HG03196 (cell line): ENCODE results near the gene EFHC1.
"Not testable (repeated sequence)": the region's sequence is repeated elsewhere in the genome, so short reads cannot be mapped to it uniquely, and the experiment has no call there.

Source experiments
- ATAC-seq: cut with Tn5 transposase; IDR thresholded peaks from one replicate; pipeline ENCODE4 v1.9.1; 2021; ENCODE audit not compliant: unreplicated experiment

Gene EFHC1, protein sequence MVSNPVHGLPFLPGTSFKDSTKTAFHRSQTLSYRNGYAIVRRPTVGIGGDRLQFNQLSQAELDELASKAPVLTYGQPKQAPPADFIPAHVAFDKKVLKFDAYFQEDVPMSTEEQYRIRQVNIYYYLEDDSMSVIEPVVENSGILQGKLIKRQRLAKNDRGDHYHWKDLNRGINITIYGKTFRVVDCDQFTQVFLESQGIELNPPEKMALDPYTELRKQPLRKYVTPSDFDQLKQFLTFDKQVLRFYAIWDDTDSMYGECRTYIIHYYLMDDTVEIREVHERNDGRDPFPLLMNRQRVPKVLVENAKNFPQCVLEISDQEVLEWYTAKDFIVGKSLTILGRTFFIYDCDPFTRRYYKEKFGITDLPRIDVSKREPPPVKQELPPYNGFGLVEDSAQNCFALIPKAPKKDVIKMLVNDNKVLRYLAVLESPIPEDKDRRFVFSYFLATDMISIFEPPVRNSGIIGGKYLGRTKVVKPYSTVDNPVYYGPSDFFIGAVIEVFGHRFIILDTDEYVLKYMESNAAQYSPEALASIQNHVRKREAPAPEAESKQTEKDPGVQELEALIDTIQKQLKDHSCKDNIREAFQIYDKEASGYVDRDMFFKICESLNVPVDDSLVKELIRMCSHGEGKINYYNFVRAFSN

GRCh38 chr6:52419809-52420667 lies at the start of gene EFHC1:
EFHC1 (plus strand) TSS chr6:52420342; CDS start chr6:52420411, 69 bp downstream.
- ATAC-seq, result peak; percentile 95

GRCh38 chr6:52371656-52372191 lies 48.4 kb upstream of the EFHC1 start:
- ATAC-seq, result no peak

DNA sequence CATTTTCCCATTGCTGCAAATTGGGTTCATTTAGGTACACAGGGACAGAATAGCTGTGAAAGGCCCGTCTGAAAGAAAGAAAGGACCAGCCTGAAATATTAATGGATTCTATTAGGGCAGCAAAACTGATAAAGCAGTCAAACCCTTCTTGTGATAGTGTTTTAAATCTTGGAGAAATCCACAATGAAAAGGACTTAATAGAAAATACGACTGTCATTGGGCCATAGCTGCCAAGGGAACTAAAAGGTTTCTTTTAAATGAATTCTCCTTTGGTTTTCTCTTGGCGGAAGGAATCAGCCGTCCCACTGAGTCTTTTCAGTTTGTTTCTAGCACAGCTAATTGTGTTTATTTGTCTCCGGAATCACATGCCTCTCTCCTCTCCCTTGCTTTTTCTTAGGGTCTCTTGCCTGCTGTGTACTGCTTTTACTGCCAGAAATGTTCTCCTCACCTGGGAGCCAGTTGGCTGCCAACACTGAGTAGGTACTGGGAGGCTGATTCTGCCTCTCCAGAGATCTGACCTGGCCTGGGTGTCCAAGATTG lies 46.9 kb upstream of the EFHC1 start:
- no peak for ATAC-seq

GRCh38 chr6:52374247-52374646 lies 45.9 kb upstream of the EFHC1 start:
- no peak for ATAC-seq

DNA sequence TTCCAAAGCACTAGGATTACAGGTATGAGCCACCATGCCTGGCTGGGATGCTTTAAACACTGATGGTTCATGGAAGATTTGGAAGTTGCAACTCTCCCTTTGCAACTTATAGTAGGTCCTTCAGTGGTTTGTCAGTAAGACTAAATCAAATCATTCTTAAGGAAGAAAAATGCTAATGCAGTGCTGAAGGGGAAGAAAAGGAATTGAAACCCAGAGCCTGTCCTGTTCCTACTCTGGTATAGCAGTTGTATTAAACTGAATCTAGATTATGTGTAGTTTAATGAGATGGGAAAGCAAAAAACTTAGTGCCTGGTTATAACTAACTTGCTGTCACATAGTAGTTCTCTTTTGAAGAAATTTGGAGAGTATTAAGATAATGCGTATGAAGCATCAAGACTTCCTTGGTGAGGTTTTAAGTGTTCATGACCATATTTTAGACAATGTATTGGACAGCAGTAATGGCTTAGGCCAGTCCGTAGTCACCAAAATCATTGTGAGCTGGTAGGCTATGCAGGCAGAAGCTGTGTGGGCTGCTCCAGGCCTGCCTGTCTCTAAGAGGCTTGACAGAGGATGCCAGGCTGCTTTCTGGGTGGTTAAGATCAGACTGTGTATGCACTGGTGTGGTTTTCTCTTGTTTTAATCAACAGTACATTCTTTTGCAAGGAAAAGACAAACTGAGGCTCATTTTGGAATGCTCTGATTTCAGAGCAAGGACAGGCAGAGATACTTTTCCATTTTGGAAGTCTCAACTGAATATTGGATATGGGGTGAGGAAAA lies 44.2 kb upstream of the EFHC1 start:
- ATAC-seq, result no peak

DNA sequence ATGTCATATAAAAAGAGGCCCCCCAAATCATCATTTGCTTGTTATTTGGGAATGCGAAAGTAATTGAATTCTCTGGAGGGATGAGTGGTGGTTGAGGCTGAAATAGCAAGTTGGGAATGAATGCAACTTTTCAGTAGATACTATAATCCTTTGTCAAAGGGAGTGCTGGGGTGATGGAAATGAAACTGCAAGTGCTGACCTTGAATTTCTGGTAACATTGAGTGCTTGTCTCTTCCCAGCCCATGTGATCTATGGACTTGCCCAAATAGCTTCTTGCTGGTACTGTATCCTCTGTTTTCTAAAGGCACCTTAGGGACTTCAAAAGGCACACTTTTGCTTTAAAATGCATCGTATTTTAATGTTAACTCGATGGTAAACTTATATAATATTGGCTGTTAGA lies 43.4 kb upstream of the EFHC1 start:
- no peak for ATAC-seq

DNA sequence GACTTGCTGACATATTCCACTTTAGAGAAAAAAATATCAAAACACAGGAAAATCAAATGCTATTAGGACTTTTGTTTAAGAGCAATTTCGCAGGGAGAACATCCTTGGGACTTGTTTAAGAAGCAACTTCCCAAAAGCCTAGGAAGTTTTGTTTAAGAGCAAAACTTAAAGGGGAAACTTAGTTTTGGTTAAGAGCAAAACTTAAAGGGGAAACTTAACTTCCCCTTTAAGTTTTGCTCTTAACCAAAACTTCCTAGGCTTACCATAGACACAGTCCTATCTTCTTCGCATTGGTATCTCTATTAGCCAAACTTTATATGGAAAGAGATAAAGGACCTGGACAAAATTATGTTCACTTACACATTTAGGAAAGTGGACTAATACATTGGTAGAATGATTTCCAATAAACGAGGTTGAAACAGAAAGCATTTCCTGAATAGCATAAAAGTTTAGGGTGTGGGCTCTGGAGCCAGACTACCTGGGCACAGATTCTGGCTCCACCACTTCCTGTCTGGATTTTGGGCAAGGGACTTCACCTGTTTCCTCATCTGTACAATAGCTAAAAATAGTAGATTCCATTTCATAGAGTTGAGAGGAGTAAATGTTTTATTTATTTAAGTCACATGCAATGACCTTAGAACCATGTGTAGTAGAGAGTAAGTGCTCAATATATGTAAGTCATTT lies 42.5 kb upstream of the EFHC1 start:
- no peak for ATAC-seq

DNA sequence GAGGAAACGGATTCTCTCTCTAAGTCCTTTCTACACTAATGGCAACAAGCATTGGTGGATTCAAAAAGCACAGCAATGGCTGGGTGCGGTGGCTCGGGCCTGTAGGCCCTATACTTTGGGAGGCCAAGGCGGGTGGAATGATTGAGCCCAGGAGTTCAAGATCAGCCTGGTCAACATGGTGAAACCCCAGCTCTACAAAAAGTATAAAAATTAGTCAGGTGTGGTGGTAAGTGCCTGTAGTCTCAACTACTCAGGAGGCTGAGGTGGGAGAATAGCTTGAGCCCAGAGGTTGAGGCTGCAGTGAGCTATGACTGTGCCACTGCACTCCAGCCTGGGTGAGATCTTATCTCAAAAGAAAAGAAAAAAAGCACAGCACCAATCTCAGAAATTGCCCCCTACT lies 38.9 kb upstream of the EFHC1 start:
- no peak for ATAC-seq

GRCh38 chr6:52384145-52384766 lies 35.9 kb upstream of the EFHC1 start:
- ATAC-seq, result no peak

GRCh38 chr6:52385074-52385473 lies 35.1 kb upstream of the EFHC1 start:
- no peak for ATAC-seq

DNA sequence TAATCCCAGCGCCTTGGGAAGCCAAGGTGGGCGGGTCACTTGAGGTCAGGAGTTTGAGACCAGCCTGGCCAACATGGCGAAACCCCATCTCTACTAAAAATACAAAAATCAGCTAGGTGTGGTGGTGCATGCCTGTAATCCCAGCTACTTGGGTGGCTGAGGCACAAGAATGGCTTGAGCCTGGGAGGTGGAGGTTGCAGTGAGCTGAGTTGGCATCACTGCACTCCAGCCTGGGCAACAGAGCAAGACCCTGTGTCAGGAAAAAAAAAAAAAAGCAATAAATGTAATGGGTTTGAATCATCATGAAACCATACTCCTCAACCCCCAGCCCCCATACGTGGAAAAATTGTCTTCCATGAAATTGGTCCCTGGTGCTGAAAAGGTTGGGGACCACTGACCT lies 32.0 kb upstream of the EFHC1 start:
- not testable (repeated sequence) for ATAC-seq

- no peak for ATAC-seq
These were observed 31.4 kb upstream of the EFHC1 start for GRCh38 chr6:52388790-52389189.

DNA sequence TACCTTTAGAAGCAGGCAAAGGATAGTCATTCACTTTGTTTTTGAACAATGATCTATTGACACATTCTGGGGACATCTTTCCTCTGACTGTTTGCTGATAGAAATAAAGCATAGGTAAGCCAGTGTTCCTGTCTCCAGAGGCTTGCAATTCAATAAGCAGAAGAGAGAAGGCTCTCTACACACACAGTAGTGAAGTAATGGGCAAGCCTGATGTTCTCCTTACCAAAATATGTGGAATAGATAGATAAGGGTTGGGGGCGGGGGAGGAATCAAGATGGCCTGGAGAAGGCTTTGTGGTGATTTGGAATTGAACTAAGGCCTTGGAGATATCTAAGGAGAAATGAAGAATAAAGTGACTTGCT lies 30.9 kb upstream of the EFHC1 start:
- ATAC-seq, result no peak

DNA sequence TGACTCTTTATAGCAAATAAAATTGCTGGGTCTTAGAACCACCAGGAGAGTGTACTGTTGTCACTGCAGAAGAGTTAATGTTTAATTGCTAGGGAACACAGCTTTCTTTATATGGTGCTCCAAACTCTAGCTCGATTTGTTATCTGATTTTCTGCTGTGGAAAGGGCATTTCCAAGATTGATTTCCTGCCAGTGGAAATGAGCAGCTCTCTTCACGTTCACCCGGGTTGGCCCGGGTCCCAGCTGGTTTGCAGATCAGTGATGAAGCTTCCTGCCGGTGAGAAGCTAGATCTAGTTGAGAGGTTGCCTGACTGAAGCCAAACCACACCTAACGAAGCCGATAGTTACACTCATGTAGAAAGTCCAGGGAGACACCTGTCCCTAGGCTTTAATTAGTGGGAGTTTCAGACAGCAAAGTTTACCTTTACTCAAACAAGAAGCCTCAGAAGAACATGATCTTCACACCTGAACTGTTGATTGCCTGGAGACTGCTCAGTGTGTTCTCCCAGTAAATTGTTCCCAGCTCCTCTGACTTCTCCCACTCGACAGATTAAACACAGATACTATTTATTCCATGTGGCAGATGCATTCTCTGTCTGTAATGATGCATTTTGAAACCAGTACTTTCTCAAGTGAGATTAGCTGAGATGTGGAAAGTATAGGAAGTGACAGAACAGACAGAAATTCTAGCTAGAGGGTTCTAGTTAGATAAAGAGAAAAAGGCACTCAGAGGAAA lies 30.3 kb upstream of the EFHC1 start:
- peak; percentile 71 for ATAC-seq

- ATAC-seq, result peak; percentile 48
These were observed 29.8 kb upstream of the EFHC1 start for GRCh38 chr6:52390361-52390727.

DNA sequence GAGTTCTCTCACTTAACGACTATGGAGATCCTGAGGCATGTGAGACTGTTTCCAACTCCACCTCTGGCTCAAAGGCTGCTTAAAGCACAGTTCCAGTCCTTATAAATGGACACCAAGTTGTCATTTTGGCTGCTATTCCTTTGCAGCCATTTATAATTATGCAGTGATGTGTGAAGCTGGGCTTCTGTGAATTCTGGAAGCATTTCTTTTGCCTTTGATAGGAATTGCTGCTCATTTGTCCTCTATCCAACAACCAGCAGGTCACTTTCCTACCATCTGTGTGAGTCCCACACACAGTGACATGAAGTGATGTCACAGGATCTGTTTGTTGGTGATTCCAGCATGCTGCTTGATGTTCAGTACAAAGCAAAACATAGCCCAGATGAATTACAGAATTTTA lies 28.5 kb upstream of the EFHC1 start:
- no peak for ATAC-seq

DNA sequence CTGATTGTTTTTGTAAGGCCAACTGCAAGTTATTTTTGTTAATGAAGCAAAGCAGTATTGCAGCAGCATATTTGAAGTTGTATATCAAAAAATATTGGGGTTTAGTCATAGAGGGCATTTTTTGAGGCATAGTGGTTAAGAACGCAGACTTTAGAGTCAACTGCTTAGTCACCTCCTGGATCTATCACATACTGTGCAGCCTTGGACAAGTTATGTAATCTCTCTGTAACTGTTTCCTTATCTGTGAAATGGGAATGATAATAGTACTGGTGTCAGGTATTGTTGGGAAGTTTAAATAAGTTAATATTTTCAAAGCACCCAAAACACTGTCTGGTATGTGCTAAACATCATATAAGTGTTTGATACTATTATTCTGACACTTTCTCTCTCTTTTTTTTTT lies 27.2 kb upstream of the EFHC1 start:
- ATAC-seq, result no peak

- ATAC-seq, result peak; percentile 2
These were observed 26.4 kb upstream of the EFHC1 start for GRCh38 chr6:52393780-52394179.

- ATAC-seq, result peak; percentile 42
These were observed 25.9 kb upstream of the EFHC1 start for GRCh38 chr6:52394251-52394666.
